ENCODE results near the gene MAT1A. TPM values are rescaled to one million over a fixed set of nuclear protein-coding genes. Genes with fewer than 3 reads are reported as not detected.

MAT1A gene
- total RNA-seq, 1 experiment from 2014 or later: 2.1 TPM

- Histone ChIP-seq H2BK12ac (ENCODE audit: insufficient read length, low read depth, low read length) (no peak overlapping the region), H3T11ph (ENCODE audit: low read length) (no peak overlapping the region), H3K79me1 (ENCODE audit: insufficient read depth, low read depth, low read length, poor library complexity, severe bottlenecking) (no peaks in the 10 kb centered on the region), H3K18ac (ENCODE audit: insufficient read length, low read depth, low read length) (no peak overlapping the region), H4K91ac (ENCODE audit: insufficient read length, low read depth, low read length) (no peak overlapping the region), H3K4me1 (ENCODE audit: insufficient read depth, low read length) (no peaks in the 10 kb centered on the region), H4K5ac (ENCODE audit: insufficient read length, low read depth, low read length) (no peak overlapping the region), H4K20me1 (ENCODE audit: control insufficient read depth, insufficient read depth, insufficient read length) (no peaks in the 10 kb centered on the region), H3K23ac (ENCODE audit: insufficient read length, low read depth, low read length) (no peak overlapping the region), H3K56ac (ENCODE audit: insufficient read length, low read depth, low read length) (no peak overlapping the region), H3K4ac (ENCODE audit: low read depth, low read length) (no peak overlapping the region), H3K9ac (ENCODE audit: extremely low read depth, insufficient read length, low read length) (no peak overlapping the region), H2AK5ac (ENCODE audit: insufficient read length, low read length) (no peak overlapping the region), H3K27me3 (ENCODE audit: insufficient read depth, low read length) (no peaks in the 10 kb centered on the region), H3K27ac (ENCODE audit: insufficient read length, low read depth, low read length) (no peak overlapping the region), H2BK120ac (ENCODE audit: low read depth, low read length, poor library complexity, severe bottlenecking) (no peak overlapping the region), H4K8ac (replicated peaks; ENCODE audit: insufficient read length, low read depth, low read length) (no peak overlapping the region), H2AFZ (ENCODE audit: low read length) (no peak overlapping the region), H2BK5ac (ENCODE audit: insufficient read length, low read length) (no peak overlapping the region), H3K79me2 (ENCODE audit: insufficient read depth, low read length) (no peaks in the 10 kb centered on the region), H3K4me2 (ENCODE audit: insufficient read depth, insufficient read length, low read length) (no peak overlapping the region), H2BK15ac (ENCODE audit: low read depth, low read length) (no peak overlapping the region), H3K14ac (ENCODE audit: insufficient read depth, low read length) (0 out of 2 replicates have a peak overlapping the region, but pooled peaks have one; percentile 32), H2BK20ac (ENCODE audit: low read depth, low read length, poor library complexity, severe bottlenecking) (no peak overlapping the region), H3K9me3 (ENCODE audit: control insufficient read depth, low read depth, low read length) (no peaks in the 10 kb centered on the region), H3K23me2 (ENCODE audit: insufficient read length, low read depth, low read length, poor library complexity, severe bottlenecking) (no peaks in the 10 kb centered on the region)
- Mint-ChIP-seq H3K9me3 (no peaks in the 10 kb centered on the region), H3K36me3 (ENCODE audit: insufficient read depth in 1 of 3, low read depth in 3 of 3) (no peaks in the 10 kb centered on the region), H3K4me3 (no peak overlapping the region), H3K4me1 (peaks cover 0 to 9% of the 10 kb centered on the region in 2 experiments; a peak in 3 of 4 replicates), H3K27ac (peak overlapping the region in 1 of 3 experiments; percentile 52; a peak in 1 of 7 replicates), H3K27me3 (ENCODE audit: low read depth) (peaks cover 4% of the 10 kb centered on the region)
- no peak for DNase-seq
- TF ChIP-seq CTCF (conservative IDR thresholded peaks at IDR 0.05): no peak
- no CpG with 5 or more reads among the region's 14 CpGs for WGBS (ENCODE audit: extremely low coverage, insufficient read length, low lambda C conversion rate)
Observed at GRCh38 chr10:80283536-80284199, 5.8 kb downstream of the MAT1A start.

All from H9 (cell line).